Skin of body (tissue), 2 donors: Measurements from ENCODE around the gene FGFBP1. TPM values are rescaled to one million over a fixed set of nuclear protein-coding genes. Genes with fewer than 3 reads are reported as not detected.
"Not testable (repeated sequence)": the region's sequence is repeated elsewhere in the genome, so short reads cannot be mapped to it uniquely, and the experiment has no call there.

Source experiments
- DNase-seq: peaks from one replicate; lab custom pipeline; 2025; lab: John Stamatoyannopoulos, UW
- total RNA-seq: library from RNA; depleted of rRNA; stranded (reverse); fragments of >200 nt; gene quantifications from one replicate; pipeline ENCODE4 v1.2.3, GENCODE V29; 2014

The FGFBP1 gene
- total RNA-seq, 1 donor from 2014 or later: 17.6 TPM

- DNase-seq: no peak
Observed at GRCh38 chr4:15945516-15945915, 7.0 kb upstream of the FGFBP1 start.

- no peak for DNase-seq
Observed at GRCh38 chr4:15944895-15945294, 6.4 kb upstream of the FGFBP1 start.

GRCh38 chr4:15942283-15942682 lies 3.7 kb upstream of the FGFBP1 start:
- DNase-seq: no peak

GRCh38 chr4:15938182-15938581 lies 358 bp downstream of the FGFBP1 start:
- DNase-seq: no peak

- no peak for DNase-seq
Observed at GRCh38 chr4:15936495-15936894, 2.0 kb downstream of the FGFBP1 start.

GRCh38 chr4:15935504-15936402 lies 2.8 kb downstream of the FGFBP1 start:
- DNase-seq: no peak

GRCh38 chr4:15934259-15934658 lies 4.3 kb downstream of the FGFBP1 start:
- no peak for DNase-seq

- no peak for DNase-seq
Observed at GRCh38 chr4:15931451-15932210, 6.9 kb downstream of the FGFBP1 start.

GRCh38 chr4:15930314-15930713 lies 8.2 kb downstream of the FGFBP1 start:
- no peak for DNase-seq

- DNase-seq: no peak
Observed at GRCh38 chr4:15929540-15929939, 9.0 kb downstream of the FGFBP1 start.

- no peak for DNase-seq
Observed at GRCh38 chr4:15928883-15929282, 9.7 kb downstream of the FGFBP1 start.

GRCh38 chr4:15926486-15926885 lies 12.1 kb downstream of the FGFBP1 start:
- DNase-seq: no peak

- no peak for DNase-seq
Observed at GRCh38 chr4:15925830-15926229, 12.7 kb downstream of the FGFBP1 start.

GRCh38 chr4:15921592-15921932 lies 17.0 kb downstream of the FGFBP1 start:
- no peak for DNase-seq

GRCh38 chr4:15920723-15921591 lies 17.6 kb downstream of the FGFBP1 start:
- DNase-seq: no peak

GRCh38 chr4:15918484-15919129 lies 19.9 kb downstream of the FGFBP1 start:
- DNase-seq: no peak

GRCh38 chr4:15917297-15917696 lies 21.2 kb downstream of the FGFBP1 start:
- peak; percentile 72 for DNase-seq

GRCh38 chr4:15916358-15916757 lies 22.2 kb downstream of the FGFBP1 start:
- DNase-seq: not testable (repeated sequence)

- no peak for DNase-seq
Observed at GRCh38 chr4:15914736-15915135, 23.8 kb downstream of the FGFBP1 start.

- DNase-seq: no peak
Observed at GRCh38 chr4:15914291-15914690, 24.2 kb downstream of the FGFBP1 start.

GRCh38 chr4:15913631-15913970 lies 24.9 kb downstream of the FGFBP1 start:
- DNase-seq: no peak
